AG09319 (cell line): ENCODE results near the gene ANKAR.

Source experiments
- DNase-seq: peaks from one replicate; pipeline ENCODE4 v3.0.0-alpha.2; 2010; ENCODE audit warnings: low read depth; ENCODE audit errors: extremely low read depth
- TF ChIP-seq, protein P1 (sequence below): IDR thresholded peaks from 2 replicates; pipeline ENCODE4 v1.5.1; 2011; ENCODE audit warnings: low read depth, mild to moderate bottlenecking, inconsistent platforms, low read length, moderate library complexity

ANKAR gene

DNA sequence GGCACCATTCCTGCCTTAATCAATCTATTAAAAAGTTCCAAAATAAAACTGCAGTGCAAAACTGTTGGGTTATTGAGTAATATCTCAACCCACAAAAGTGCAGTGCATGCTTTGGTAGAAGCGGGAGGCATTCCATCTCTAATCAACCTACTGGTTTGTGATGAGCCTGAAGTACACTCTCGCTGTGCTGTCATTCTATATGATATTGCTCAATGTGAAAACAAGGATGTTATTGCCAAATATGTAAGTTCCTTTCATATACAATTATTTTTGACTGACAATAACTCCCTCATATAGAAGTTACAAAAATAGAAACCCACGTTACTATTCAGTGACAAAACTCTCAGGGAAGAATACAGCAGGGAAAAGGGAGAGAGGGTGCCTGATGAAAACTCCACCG lies 45.1 kb downstream of the ANKAR start:
- no peak for DNase-seq
- TF ChIP-seq, protein P1, sequence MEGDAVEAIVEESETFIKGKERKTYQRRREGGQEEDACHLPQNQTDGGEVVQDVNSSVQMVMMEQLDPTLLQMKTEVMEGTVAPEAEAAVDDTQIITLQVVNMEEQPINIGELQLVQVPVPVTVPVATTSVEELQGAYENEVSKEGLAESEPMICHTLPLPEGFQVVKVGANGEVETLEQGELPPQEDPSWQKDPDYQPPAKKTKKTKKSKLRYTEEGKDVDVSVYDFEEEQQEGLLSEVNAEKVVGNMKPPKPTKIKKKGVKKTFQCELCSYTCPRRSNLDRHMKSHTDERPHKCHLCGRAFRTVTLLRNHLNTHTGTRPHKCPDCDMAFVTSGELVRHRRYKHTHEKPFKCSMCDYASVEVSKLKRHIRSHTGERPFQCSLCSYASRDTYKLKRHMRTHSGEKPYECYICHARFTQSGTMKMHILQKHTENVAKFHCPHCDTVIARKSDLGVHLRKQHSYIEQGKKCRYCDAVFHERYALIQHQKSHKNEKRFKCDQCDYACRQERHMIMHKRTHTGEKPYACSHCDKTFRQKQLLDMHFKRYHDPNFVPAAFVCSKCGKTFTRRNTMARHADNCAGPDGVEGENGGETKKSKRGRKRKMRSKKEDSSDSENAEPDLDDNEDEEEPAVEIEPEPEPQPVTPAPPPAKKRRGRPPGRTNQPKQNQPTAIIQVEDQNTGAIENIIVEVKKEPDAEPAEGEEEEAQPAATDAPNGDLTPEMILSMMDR: no peak

- TF ChIP-seq, protein P1: no peak
- DNase-seq: no peak
Measured at GRCh38 chr2:189723192-189723591, 48.7 kb downstream of the ANKAR start.
